Right lung (tissue), 10 donors: ENCODE measurements around the gene CPNE7. TPM values are rescaled to one million over a fixed set of nuclear protein-coding genes. Genes with fewer than 3 reads are reported as not detected.

Experiments used
- DNase-seq, 2 donors: peaks; one replicate each; pipeline ENCODE4 v3.0.0-alpha.2; 2013
- long read RNA-seq, 8 donors: transcript quantifications; one replicate each; lab custom pipeline, GENCODE V29; 2026
- polyA plus RNA-seq, 5 donors: library from polyadenylated mRNA; unstranded; fragments of 120-200 nt; gene quantifications; one replicate each; pipeline versions ENCODE4 v1.2.1 to v1.2.3, GENCODE V29; 2013; ENCODE audit warnings: inconsistent platforms in 1 of 5, low replicate concordance in 1 of 5; ENCODE audit not compliant: insufficient read length in 5 of 5, insufficient read depth in 1 of 5

CPNE7 gene
- under 1 TPM in 4 of 5 donors, not detected in 1; 0.26 to 0.76 (median 0.33) TPM for polyA plus RNA-seq
- long read RNA-seq, donor 1: 0 reads
- long read RNA-seq, donor 2: 0 reads
- long read RNA-seq, donor 3: 0 reads
- long read RNA-seq, donor 4: 0 reads
- long read RNA-seq, donor 5: 0 reads
- long read RNA-seq, donor 6: 0 reads
- long read RNA-seq, donor 7: 0 reads
- long read RNA-seq, donor 8: 0 reads

- no peak for DNase-seq
Observed at GRCh38 chr16:89575247-89576152, at the start of gene CPNE7. TSS of gene CPNE7 (plus strand) at chr16:89575758. CDS start at chr16:89575898, 140 bp downstream.

DNA sequence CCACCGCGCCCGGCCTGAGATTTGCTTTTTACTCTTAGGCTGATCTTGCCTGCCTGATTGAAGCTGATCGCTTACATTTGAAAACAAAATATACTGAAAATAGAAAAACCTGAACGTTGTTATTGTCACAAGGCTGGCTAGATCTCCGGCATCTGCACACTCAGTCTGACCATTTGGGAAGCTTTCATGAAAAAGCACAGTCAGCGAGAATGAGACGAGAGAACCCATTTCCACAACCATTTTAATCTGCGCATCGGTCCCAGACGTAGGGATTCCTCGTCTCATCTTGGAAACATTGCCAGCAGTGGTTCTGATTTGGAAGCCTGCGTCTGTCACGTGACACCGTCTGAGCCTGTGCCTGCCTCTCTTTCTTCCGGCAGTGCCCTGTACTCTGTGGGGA lies 46.5 kb upstream of the CPNE7 start:
- no peak for DNase-seq

- no peak for DNase-seq
Observed at GRCh38 chr16:89530401-89531381, 44.9 kb upstream of the CPNE7 start.

DNA sequence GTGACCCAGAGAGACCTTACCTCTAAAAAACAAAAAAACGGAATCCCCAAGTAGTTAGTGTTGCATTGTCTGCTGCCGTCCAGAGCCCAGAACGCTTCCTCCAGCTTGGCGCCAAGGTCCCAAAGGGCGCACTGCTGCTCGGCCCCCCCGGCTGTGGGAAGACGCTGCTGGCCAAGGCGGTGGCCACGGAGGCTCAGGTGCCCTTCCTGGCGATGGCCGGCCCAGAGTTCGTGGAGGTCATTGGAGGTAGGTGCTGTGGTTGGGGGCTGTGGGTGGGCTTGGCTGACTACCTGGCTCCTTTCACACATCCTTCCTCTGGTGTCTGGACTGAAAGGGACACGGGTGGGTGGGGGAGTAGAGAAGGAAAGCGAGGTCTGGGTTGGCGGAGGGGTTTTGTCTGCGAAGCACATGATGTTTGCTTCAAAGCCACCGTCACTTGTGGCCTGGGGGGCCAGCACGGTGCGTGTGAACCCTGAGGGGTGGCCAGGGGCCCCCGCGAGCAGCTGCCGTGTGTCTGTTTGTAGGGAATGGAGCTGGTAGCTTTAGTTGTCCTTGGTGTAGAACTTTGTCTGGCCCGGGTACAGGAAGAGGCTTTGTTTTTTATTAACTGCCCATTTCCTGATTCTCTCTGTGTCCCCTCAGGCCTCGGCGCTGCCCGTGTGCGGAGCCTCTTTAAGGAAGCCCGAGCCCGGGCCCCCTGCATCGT lies 43.6 kb upstream of the CPNE7 start:
- no peak for DNase-seq

DNA sequence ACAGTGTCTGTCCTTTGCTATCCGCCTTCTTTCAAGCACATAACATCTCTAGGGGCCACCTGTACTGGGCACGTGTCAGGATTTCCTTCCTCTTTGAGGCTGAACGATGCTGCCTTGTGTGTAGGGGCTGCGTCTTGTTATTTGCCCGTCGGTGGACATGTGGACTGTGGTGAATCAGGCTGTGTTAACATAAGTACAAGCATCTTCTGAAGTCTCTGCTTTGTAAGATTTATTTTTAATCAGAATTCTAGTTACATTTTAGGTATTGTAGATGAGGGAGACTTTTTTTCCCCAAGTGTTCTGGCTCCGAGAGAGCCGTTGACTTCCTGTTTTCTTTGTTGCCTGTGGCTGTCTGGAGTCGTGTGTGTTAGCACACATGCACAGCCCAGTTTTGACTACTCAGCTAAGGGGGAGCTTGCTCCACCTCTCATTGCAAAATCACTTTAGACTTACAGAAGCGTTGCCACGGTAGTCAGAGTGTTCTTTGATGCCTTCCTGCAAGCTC lies 41.3 kb upstream of the CPNE7 start:
- DNase-seq: no peak

DNA sequence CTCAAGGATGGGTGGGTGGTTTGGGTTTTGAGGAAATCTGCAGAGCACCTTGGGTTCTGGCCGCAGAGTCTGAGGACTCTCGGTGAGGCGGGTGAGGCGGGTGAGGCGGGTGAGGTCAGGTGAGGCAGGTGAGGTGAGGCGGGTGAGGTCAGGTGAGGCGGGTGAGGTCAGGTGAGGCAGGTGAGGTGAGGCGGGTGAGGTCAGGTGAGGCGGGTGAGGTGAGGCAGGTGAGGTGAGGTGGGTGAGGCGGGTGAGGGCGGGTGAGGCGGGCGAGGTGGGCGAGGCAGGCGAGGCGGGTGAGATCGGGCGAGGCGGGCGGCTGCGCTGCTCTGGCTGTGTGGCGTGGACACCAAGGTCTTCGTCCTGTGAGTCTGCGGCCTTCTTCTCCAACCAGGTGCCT lies 39.2 kb upstream of the CPNE7 start:
- DNase-seq: no peak

- no peak for DNase-seq
Observed at GRCh38 chr16:89536886-89537548, 38.5 kb upstream of the CPNE7 start.

- no peak for DNase-seq
Observed at GRCh38 chr16:89537549-89537925, 38.0 kb upstream of the CPNE7 start.

GRCh38 chr16:89538286-89538685 lies 37.3 kb upstream of the CPNE7 start:
- no peak for DNase-seq

GRCh38 chr16:89540557-89540956 lies 35.0 kb upstream of the CPNE7 start:
- no peak for DNase-seq

DNA sequence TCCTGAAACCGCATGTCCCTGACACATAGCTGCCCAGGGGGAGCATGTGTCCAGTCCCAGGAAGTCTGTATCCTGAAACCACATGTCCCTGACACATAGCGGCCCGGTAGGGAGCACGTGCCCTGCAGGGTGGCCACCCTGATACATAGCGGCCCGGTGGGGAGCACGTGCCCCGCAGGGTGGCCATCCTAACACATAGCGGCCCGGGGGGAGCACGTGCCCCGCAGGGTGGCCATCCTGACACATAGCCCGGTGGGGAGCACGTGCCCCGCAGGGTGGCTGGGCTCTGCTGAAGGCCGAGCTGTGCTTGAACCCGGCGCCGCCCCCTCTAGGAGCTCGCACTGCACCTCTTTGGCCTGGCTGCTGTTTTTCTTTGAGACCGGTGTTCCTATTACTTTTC lies 33.8 kb upstream of the CPNE7 start:
- no peak for DNase-seq

DNA sequence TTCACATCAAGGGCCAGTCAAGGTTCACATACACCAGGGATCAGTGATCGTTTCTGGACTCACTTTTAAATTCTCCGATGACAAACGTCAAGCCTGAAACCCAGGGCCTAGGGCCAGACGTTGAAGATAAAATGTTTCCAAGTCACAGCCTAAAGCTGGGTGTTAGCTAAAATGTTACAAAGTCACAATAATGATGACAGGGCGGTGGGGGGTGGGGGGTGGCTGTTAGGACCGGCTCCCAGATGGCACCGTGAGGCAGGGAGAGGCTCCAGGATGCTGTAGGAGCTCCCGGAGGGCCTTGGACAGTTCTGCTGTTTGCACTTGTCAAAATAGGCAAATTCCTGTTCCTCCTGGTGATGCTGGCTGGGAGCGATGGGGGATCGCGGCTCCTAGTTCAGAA lies 31.4 kb upstream of the CPNE7 start:
- DNase-seq: no peak

DNA sequence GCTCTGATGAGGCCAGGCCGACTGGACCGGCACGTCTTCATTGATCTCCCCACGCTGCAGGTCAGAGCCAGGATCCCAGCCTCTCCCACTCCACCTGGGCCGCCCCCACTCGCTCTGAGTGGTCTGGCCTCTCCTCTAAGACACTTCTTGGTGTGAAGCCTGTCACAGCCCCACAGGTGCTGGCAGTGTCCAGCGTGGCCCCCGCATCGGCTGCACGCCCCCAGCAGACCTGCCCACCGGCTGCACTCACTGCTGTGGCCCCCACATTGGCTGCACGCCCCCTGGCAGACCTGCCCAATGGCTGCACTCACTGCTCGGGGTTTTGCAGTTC lies 30.9 kb upstream of the CPNE7 start:
- DNase-seq: no peak

GRCh38 chr16:89545044-89545830 lies 30.3 kb upstream of the CPNE7 start:
- no peak for DNase-seq

- peak; percentile 37 to 51 for DNase-seq
Observed at GRCh38 chr16:89545831-89546574, 29.6 kb upstream of the CPNE7 start.

DNA sequence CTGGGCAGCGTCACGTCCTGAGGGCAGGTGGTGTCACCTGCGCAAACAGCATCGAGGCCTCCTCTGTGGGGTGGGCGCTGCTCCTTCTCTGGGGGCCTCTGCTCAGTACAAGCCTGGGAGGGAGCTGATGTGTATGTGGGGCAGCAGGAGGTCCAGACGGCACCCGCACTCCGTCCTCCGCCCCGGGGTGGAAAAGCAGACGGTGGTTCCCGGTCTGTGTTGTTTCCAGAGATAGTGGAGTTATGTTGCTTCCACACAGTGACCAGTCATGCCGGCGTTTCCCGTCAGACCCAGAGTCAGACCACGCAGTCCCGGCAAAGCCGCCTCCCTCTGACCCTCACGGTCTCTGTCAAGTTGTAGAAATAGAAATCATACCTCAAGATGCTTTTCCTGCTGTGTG lies 28.8 kb upstream of the CPNE7 start:
- DNase-seq: no peak

DNA sequence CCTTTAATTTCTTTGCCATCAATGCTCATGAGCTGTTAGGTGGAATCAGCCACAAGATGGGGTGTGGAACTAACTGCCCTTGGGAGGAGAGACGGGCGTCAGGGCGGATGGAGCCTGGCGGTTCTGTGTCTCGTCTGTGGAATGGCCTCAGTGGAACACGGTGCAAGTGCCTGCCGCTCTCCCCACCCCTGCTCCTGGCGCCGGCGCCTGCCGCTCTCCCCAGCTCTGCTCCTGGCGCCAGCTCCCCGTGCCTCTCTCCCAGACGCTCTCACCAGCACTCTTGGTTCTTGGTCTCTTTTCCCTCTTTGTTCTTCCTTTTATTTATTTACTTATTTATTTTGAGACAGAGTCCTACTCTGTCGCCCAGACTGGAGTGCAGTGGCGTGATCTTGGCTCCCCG lies 28.3 kb upstream of the CPNE7 start:
- no peak for DNase-seq

GRCh38 chr16:89547860-89548259 lies 27.7 kb upstream of the CPNE7 start:
- no peak for DNase-seq

GRCh38 chr16:89548344-89549006 lies 27.1 kb upstream of the CPNE7 start:
- no peak for DNase-seq
